ENCODE data around the gene USH2A.
A peak's percentile ranks its signal among the peaks of the same experiment; 100 is the strongest.

USH2A gene

DNA sequence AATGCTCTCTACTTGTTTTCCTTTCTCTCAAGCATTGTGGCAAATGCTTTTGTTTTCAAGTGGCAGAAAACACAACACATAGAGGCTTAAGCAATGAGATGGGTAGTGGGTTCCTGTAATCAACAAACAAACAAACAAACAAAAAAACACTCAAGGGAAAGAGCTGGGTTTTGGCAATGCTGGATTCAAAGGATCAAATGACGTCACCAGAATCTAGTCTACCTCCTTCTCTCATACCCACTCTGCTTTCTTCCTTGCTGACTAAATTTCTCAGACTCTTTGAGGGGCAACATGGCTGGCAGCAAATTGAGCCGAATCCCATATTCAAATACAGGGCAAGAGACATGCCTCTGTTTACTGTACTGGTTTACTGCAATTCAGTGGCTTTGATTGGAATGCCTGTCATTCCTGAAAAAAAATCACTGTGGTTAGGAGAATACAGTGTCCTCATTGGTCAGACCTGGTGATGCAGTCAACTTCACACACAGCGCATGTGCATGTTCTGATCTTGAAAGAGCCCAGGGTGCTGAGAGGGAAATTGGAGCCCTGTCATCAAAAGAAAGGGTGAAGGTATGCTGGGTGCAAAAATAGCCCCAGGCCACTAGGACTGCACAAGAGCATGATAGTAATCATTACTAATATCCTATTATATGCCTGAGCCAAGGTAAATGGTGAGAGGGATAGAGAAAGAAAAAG lies 500.0 kb downstream of the USH2A start:
- DNase-seq = no peak

DNA sequence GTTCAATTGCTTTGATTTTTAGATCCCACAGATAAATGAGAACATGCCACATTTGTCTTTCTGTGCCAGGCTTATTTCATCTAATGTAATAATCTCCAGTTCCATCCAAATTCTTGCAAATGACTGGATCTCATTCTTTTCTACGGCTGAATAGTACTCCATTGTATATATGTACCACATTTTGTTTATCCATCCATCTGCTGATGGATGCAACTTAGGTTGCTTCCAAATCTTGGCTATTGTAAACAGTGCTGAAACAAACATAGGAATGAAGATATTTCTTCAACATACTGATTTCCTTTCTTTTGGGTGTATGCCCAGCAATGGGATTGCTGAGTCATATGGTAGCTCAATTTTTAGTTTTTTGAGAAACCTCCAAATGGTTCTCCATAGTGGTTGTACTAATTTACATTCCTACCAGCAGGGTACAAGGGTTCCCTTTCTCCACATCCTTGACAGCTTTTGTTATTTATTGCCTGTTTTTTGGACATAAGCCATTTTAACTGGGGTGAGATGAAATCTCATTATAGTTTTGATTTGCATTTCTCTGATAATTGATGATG lies 511.8 kb downstream of the USH2A start:
- DNase-seq = no peak

DNA sequence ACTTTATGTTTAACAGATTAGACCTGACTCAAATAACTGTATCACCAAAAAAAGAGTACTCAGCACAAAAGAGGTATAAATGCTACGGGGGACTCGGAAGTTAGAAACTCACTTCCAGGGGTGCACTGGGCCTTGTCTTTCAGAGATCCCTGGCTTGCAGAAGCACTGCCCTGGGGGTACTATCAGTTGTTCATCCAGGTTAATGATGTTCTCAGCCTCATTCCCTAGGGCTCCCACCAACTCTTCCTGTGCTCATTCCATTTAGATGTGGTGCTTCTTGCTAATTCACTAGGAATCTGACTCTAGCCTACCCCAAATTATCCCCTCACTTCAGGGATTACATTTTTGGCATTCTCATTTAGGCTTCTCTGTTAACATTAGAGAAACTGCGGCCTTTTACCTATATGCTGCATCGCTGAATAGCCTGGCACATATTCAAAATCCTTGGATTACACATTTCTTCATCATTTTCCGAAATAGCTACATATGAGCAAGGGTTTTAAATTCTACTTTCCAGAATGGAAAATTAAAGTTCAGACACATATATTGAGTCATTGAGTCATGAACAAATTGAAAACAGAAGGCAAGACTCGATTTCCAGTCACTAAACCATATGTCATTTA lies 517.6 kb downstream of the USH2A start:
- DNase-seq = no peak

DNA sequence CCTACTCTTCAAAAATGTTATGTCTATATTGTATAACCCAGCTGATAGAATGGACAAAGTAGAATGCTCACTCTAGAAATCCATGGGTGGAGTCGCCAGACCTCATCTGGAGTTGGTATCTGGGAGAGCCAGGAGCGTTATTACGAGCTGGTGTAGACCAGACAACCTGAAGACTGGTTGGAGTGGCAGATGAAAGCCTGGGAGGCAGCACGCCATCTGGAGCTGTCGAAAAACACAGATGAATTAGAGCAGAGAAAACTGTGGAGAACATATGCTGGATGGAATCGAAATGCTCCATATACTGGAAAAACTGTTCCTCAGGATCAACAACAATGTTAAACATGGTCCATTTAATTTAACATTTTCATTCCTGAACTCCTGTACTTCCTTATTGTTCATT lies 522.6 kb downstream of the USH2A start:
- no peak for DNase-seq

DNA sequence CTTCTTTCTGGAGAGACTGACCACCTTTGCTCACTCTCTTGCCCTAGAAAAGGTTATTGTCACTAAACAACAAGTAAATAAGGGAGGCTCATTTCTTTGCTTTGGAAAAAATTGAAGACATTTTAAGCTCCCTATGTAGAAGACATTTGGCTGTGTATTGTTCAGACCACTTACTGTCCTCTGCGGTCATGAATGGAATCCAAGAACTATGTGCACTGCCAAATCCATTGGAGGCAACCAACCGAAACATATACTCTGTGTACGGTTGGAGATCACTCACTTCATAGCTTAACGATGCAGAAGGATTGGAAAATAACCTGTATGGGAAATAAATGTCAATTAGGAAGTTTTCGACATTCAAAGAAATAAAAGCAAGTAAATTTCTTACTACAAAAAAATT lies 523.3 kb downstream of the USH2A start:
- DNase-seq = no peak

DNA sequence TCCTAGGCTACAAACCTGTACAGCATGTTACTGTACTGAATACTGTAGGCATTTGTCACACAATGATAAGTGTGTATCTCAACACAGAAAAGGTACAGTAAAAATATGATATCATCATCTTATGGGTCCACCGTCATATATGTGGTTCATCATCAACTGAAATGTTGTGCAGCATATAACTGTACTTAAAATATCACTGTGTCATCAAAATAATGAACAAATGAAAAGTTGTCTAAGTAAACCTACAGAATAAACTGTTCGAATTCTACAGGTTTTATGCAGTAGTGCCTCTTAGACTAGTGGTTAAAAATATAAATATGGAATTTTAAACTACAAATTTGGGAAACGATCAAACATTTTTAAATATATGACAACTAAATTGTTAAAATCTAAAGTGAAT lies 527.4 kb downstream of the USH2A start:
- no peak for DNase-seq

DNA sequence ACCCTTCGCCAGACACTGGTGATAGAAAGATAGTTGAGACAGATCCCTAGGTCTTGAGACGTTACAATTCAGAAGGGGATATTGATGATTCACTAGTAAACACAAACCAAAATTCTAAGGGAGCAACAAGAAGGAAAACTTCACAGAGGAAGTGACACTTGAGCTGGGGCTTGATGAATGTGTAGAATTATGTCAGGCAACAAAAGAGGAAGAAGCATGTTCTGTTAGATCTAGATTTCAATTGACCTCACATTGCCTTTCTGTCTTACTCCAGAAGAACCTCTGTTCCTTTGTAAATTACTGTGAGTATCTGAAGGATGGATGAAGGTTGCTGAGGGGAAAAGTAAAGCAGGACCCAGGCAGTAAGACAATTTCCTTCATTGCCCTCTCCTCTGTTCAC lies 528.0 kb downstream of the USH2A start:
- DNase-seq = no peak

DNA sequence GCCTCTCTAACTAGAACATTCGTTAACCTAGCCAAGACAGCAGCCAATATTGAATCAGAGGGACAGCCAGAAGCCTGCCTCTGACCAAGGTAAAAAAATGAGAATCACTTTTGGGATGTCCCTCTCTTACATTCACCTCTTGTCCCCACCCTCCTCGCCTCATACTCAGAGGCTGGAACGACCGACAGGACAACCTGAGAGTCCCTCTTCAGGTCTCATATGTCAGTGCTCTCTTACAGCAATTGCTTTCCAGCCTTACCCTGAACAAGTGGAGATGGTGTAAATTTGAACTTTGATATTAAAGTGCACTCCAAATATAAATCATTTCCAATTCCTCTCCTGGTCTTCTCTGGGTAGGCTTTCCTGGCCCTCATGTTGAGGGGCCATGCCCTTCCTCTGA lies 528.6 kb downstream of the USH2A start:
- no peak for DNase-seq

DNA sequence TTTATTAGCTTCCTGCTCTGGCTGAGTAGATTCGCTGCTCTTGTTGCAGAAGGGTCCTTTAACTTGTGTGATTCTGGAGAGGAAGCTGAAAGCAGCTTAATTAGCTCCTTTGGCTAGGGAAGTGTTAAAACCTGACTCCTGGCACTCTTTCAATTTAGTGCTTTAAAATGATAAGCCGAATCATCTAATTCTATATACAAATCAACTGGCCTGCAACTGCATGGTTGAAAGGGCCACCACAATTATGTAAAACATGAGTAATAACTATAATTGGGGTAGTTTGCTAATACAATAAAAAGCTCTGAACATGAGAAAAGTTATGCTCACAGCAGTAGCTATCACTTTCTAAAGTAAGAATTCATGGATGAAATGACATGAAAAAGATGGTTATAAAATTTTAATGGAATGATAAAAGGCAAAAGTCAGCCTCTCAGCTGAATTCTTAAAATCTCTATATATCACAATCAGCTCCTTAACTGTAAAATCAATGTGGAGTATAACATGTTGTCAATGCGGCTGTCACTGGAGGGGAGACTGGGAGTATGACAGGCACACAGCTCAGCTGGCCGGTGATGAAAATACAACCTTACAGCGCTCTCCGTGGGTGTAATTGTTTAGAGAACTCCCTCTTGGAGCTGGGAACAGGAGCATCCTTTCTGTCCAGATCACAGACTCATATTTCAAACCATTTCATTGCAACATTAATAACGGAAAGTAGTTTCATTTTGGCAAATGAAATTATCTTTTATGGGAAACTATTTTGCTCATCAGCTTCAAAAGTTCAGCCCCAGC lies 531.8 kb downstream of the USH2A start:
- DNase-seq = peak; percentile 30

DNA sequence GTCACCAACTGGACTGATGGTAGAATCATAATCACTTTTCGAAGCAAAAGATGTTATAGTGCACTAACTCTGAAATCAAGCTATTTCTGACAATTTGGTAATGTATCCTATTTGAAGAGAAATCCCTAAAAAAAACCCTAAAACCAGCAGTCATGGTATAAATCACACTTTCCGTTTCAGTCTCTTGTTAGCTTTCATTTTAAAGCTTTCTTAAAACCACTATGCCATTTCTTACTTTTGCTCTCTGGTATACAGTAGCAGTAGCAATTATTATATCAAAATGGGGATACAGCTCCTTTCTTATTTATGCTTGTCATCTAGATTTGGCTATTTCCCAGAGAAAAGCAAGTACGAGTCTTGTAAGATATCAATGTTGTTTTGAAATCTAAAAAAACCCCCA lies 532.8 kb downstream of the USH2A start:
- no peak for DNase-seq

DNA sequence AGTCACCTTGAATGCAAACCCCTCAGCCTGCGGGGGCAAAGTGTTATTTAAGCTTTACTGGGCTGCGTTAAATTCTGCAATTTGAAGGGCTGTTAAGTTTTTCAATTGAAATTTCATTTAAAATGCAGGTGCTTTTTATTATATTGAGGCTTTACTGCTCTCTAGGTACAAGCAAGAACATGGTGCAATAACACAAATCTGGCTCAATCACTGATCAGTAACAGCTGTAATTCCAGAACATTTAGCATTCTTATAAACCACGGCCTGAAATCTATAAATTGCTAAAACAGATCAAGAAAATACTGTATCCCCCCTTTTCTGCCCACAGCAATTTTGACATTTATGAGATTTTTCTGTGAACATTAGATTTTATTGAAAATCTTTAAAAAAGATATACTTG lies 533.4 kb downstream of the USH2A start:
- no peak for DNase-seq

DNA sequence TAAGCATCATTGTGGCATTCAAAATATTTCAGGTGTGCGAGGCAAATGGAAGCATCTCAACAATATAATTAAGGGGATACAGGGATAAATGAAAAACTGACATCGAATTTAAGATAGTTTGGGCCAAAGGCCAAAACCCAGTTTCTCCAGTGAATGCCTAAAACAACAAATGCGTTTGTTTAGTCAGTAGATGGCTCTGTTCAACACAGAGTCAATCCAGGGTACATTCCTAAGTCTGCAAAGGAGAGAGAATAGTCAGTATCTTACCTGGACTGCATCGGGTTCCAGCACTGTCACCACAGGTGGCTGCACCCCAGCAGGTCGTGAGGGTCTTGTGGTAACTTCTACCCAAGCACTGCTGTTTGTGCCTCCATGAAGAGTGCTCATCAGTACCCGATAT lies 535.1 kb downstream of the USH2A start:
- peak; percentile 50 for DNase-seq

DNA sequence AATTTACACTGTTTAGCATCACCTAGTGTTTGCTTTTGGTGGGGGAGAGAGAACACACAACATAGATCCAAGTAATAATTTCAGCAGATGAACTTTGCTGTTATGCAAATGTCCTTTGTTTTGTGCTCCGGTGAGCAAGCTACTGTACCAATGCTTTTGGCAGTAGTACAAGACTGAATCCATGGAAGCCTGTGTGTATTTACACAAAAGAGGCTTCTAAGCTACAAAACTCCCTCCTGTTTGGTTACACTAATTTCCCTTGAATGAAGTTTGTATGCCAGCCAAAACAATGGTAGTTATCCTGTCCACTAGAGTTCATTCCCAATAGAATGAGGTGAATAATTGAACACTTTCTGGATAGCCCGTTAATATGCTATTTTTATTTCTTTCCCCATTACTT lies 535.6 kb downstream of the USH2A start:
- DNase-seq = peak; percentile 92

DNA sequence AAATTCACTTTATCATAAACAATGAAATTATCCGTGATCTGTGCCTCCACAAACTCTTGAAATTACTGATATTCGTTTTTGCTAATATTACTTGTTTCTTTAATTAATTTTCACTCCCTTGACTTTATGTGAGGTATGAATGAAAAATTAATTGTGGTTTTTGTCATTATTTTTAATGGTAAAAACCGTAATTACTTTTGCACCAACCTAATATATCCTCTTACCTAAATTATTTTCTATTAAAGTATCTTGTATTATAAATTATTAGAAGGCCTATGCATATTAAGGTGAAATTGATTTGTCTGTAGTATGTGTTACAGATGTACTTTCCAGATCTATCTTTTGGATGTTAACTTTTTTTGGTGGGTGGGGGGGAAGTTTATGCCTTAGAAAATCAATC lies 540.2 kb downstream of the USH2A start:
- no peak for DNase-seq

DNA sequence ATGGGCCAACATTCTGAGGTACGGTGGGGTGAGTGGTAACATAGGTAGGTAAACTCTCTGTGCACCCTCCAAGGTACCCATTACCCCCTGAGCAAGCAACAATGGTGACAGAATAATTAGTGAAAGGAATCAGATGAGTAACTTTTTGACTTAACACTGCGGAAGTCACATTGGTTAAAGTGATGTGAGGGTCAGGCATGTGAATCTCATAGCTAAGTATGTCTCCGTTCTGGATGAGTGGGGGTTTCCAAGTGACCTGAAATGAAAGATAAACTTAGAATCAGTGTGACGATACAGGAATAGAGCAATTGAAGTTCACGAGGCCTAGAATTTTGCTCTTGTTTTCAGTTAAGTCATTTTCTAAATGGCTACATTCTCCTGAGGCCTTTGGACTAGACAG lies 544.4 kb downstream of the USH2A start:
- no peak for DNase-seq

DNA sequence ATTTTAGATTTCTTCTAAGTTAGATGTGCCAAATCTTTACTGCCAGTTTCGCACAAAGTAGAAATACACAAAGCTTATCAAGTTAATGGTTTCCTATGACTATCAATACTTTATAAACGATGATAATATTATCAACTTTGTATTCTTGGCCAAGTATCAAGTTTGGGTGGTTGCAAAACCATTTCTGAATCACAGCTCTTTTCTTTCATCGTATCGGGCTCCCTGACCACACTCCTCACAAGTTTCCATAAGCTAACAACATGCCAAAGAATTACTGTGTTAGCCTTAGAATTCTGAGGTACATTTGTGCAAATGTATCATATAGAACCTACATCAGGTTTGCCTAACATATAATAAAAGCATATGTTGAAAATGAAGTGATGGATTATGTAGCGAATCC lies 545.1 kb downstream of the USH2A start:
- no peak for DNase-seq

DNA sequence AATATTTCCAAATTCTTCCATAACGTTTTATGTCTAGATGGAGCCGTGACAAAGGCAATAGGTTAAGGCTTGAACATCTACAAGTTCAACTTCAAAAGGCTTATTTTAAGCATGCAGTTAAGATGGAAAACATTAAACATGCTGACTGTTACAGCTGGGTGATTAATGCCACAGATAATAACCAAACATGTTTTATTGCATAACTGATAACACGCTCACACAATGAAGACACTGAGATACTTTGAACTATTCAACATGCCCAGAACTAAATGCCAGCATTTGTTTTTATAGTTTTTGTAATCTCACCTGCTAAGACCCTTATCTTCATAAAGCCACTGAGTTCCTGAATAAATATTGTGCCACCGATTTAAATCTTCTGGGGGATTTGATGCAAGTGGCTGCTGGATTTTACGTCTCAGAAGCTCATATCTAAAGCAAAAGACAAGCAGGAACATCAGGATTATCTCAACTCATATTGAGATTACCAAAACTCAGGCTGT lies 545.7 kb downstream of the USH2A start:
- no peak for DNase-seq

DNA sequence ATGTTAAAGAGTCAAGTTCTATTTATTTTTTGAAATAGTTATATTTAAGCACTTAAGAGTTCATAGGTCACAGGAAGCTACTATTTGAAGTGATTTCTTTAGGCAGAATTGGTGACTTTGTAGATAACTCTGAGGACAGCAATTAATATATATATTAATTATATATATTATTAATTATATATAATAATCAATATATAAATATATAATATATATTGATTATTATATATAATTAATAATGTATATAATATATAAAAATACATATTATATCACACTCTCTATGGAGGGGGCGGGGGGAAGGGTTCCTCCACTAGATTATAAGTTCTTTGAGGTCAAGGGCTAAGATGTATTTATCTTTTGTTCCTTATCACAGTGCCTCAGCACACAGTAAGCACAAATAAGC lies 547.5 kb downstream of the USH2A start:
- DNase-seq = no peak

DNA sequence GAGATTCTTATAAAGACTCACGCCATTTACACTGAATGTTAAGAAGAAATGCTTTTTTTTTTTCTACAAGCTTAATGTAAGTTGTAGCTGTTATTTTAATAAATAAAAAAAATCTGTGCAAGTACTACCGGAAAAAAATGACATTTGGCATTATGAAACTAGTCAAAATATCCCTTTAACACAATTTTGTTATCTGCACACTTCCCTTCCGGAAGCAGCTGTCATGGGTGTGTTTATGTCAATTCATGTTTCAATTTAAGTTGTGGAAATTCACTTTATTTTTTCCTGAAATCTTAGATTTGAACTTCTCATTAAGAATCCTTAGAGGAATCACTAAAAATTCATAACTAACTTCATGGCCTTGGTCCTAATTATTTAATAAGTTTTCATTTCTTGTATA lies 548.0 kb downstream of the USH2A start:
- DNase-seq = no peak

DNA sequence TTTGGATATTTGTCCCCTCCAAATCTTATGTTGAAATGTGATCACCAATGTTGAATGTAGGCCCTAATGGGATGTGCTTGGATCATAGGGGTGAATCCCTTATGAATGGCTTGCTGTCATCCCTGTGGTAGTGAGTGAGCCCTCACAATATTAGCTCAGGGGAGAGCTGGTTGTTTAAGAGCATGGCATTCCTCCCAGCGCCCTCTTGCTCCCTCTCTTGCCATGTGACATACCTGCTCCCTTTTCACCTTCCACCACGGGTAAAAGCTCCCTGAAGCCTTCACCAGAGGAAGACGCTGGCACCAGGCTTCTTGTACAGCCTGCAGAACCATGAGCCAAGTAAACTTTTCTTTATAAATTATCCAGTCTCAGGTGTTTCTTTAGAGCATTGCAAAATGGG lies 550.6 kb downstream of the USH2A start:
- no peak for DNase-seq

DNA sequence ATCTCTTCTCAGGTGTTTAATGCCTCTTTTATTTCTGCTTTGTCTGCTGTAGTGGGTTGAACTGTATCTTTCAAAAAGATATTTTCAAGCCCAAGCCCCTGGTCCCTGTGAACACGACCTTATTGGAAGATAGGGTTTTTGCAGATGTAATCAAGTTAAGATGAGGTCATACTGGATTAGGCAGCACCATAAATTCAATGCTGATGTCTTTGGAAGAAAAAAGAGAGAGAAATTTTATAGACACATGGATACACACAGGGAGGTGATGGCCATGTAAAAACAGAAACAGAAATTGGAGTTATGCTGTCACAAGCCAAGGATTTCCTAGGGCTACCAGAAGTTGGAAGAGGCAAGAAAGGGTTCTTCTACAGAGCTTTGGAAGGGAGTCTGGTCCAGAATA lies 554.7 kb downstream of the USH2A start:
- no peak for DNase-seq

DNA sequence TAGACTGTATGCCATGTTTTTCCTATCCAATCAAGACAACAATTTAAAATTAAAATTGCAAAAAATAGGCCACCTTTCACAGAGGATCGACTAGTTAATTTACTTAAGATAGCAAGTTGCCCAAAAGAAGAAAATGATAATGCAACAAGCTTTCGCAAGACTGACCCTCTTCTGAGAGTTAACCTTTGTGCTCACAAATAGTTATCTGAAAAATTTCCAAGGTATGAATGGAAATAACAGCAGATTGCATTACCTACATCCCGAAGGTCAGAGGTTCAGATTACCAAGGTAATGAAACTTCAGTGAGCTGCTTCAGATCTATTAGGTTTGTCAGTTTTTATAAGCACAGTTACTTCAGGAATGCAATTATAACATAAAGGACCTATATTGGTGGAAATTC lies 558.2 kb downstream of the USH2A start:
- DNase-seq = no peak

DNA sequence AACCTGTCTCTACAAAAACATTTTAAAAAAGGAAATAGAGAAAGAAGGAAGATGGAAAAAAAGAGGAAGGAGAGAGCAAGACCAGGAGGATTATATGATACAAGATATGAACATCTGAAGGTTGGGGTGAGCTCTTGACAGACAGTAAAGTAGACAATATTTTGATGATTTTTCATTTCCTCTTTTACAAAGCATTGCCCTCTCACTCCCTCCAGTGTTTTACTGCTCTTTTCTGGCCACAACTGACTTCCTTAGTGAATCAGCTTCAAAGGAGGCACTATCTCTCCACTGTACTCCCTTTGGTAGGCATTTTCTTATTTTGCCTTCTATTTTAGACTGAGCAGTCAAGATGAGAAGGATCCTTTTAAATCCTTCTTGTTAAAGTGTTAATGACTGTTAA lies 559.5 kb downstream of the USH2A start:
- no peak for DNase-seq

DNA sequence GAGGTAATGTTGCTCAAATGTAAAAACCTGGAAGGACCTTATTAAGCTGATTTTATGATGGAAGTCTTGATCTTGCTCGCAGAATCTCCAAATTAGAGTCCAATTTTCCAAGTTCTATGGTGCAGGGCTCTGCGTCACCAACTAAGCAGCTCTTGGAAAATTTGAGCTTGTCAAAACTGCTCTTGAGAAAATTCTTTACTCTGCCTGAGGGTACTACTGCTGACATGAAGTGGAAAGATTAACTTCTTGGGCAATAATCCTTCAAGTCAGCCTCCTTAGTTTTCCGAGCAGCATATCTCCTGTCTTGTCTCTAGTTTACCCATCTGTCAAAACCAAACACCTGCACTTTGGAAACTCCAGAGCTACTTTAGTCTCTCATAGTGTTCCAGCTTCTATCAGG lies 562.4 kb downstream of the USH2A start:
- DNase-seq = no peak
